H1 (cell line): Measurements from ENCODE around the gene FOXO1. TPM values are rescaled to one million over a fixed set of nuclear protein-coding genes. Genes with fewer than 3 reads are reported as not detected.

Source experiments
- MAX ChIP-seq: IDR thresholded peaks from 2 replicates; pipeline ENCODE4 v1.6.1; 2012; ENCODE audit warnings: inconsistent platforms
- RBBP5 ChIP-seq: IDR thresholded peaks from 2 replicates; pipeline ENCODE4 v1.7.1; 2012; ENCODE audit warnings: low read depth, mild to moderate bottlenecking, inconsistent platforms, low read length, moderate library complexity, borderline replicate concordance
- SP4 ChIP-seq: IDR thresholded peaks from 2 replicates; pipeline ENCODE4 v1.6.1; 2012; ENCODE audit warnings: low read length, inconsistent platforms
- polyA plus RNA-seq, 7 experiments: library from polyadenylated mRNA; depleted of rRNA in 3 of 7; stranded (reverse) in 5 of 7; unstranded in 2 of 7; fragments of >200 nt in 5 of 7; fragments of 200-250 nt in 2 of 7; gene quantifications; 1 replicate in 5 of 7; 2 replicates in 1 of 7; 4 replicates in 1 of 7; pipeline versions ENCODE4 v1.2.1 to v1.2.3, GENCODE V29; 2011 to 2013; ENCODE audit warnings: missing spikeins in 2 of 7, mixed read lengths in 2 of 7
- total RNA-seq: library from RNA; stranded (reverse); fragmentation: NEBNext Ultra II Directional; extraction: Animal tissue kit (Norgen Biotek cat#: 25700); gene quantifications from 2 replicates; pipeline ENCODE4 v1.2.1, GENCODE V29; 2021

The FOXO1 gene
- total and polyA plus RNA-seq, 2 of the 8 experiments (the other 6 are each of a cell fraction or from before 2014, with no cell fraction given): 35.3 to 56.9 TPM

- TF ChIP-seq SP4 (no peak), RBBP5 (no peak), MAX (no peak)
Measured at GRCh38 chr13:40562975-40563349, 103.5 kb downstream of the FOXO1 start (continued).
